Stimulated activated CD8-positive, alpha-beta memory T cell treated with anti-CD3 and anti-CD28 coated beads, Interleukin-12 subunit alpha, Interleukin-12 subunit beta, amount 100 ng/mL, for 1 hour (primary cell): ENCODE measurements around the gene RPL28.

ENCODE experiments used
- DNase-seq: peaks from one replicate; pipeline ENCODE4 v3.0.0-alpha.2; 2020; ENCODE audit warnings: low read depth

The RPL28 gene

GRCh38 chr19:55385724-55386492 lies at the start of gene RPL28:
TSS of gene RPL28 (plus strand) at chr19:55385932. CDS start at chr19:55386358, 426 bp downstream.
- DNase-seq, result peak; percentile 98

- no peak for DNase-seq
Measured at GRCh38 chr19:55336101-55336500, 49.6 kb upstream of the RPL28 start.

DNA sequence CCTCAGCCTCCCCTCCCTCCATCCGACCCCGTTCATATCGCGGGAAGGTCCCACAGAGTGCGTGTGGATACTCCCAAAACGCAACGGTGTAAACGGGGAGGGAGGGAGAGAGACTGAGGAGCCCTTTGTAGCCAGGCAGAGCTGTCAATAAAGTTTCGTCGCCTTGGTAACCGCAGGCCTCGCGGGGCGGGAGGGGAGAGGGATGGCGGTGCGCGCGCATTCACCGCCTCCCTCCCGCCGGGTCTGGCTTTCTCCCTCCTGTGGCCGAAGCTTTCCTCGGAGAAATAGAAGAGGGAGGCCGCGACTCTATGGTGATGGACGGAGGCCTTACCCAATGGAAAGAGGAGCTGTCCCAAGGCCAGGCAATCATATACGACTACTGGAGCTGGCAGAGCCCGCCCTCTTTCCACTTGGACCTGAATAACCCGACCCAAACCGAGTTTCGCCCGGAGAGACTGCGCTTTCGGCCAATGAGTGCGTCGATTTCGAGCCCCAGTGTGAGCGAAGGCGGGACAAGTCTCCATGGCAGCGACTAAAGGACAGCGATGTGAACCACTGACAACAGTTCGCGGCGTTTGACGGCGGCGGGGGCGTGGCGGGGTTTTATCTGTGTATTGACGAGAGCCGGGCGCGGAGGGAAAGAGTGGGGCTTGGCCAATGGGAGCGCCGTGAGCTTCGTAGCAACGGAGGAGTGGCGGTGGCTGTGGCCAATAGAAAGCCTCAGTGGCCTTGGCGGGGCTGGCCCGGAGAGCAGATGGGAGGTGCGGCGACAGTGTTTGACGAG lies 46.4 kb upstream of the RPL28 start, which contains the start of gene KMT5C:
Gene KMT5C (plus strand): TSS at position 772 of the 784 bp plus-strand sequence. CDS start 2,061 bp downstream, outside the sequence.
- peak; percentile 100 for DNase-seq

- DNase-seq, result no peak
Measured at GRCh38 chr19:55339889-55340783, 45.6 kb upstream of the RPL28 start.

DNA sequence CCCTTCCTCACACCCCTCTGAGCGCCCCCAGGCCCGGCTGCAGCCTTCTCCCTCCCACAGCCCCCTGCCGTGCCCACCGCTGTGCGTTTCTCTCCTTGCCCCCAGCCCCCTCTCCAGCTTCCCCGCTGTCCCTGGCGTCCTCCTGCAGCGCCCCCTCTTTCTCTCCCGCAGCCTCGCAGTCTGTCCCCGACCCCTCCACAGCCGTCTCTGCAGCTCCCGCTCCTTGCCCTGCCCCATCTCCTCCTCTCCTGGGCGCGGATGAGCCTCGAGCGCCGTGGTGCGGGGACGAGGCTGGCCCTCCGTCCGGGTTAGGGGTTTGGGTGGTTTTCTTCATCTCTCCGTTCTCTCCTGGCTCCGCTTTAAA lies 45.0 kb upstream of the RPL28 start:
- no peak for DNase-seq

DNA sequence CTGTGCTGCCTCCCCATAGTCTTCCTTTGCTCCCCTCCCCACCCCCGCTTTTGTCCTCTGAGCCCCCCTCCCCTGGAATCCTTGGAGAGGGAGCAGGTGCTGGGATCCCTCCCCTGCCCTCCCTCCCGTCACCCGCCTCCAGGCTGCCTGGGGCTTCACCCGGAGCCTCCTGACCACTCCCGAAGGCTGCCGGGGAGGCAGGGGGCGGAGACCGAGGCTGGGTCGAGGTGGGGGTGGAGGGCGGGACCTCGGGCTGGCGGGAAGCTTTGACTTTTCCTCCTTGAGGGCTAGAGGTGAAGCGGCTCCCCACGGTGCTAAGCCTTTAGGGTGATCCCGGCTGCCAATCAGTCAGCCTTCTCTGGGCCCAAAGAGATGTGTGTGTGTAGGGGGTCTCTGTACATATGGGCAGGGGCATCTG lies 44.6 kb upstream of the RPL28 start:
- DNase-seq, result peak; percentile 8

- no peak for DNase-seq
Measured at GRCh38 chr19:55341595-55342531, 43.9 kb upstream of the RPL28 start.

DNA sequence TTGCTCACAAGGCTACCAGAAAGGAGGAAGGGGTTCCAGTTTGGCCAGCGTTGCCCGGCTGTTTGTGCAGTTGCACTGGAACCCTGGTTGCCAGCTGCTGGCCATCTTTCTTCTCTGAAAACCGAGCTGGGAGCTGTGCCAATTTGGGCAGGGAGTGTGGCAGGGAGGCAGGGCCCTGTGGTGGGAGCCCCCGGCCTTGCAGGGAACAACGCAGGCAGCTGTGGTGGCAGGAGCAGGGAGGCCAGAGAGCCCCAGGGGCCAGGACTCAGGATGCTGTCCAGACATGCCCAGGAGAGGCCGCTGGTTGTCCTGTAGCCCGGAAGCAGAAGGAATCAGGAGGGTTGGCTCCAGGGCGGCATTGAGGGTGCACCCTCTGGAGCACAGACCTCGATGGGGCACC lies 41.3 kb upstream of the RPL28 start:
- no peak for DNase-seq

GRCh38 chr19:55345101-55345817 lies 40.5 kb upstream of the RPL28 start:
- no peak for DNase-seq

- DNase-seq, result no peak
Measured at GRCh38 chr19:55345818-55346724, 39.7 kb upstream of the RPL28 start.

DNA sequence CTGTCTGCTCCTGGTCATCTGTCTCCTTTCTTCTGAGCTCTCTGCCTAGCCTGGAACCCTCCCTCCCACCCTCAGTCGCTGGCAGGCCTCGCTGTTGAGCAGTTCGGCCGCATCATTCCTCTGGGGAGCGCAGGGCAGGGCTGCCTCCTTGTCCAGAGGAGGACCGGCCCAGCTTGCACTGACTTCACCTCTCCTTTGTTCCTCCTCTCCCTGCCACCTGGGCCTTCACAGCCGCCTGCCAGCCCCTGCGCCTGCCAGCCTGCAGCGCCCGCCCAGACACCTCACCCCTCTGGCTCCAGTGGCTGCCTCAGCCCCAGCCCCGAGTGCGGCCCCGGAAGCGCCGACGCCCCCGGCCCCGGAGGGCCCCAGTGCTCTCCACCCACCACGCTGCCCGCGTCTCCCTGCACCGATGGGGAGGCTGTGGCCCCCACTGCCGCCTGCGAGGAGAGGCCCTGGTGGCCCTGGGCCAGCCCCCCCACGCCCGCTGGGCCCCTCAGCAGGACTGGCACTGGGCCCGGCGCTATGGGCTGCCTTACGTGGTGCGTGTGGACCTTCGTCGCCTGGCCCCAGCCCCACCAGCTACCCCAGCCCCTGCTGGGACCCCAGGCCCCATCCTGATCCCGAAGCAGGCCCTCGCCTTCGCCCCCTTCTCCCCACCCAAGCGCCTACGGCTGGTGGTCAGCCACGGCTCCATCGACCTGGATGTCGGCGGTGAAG lies 38.8 kb upstream of the RPL28 start:
- no peak for DNase-seq

DNA sequence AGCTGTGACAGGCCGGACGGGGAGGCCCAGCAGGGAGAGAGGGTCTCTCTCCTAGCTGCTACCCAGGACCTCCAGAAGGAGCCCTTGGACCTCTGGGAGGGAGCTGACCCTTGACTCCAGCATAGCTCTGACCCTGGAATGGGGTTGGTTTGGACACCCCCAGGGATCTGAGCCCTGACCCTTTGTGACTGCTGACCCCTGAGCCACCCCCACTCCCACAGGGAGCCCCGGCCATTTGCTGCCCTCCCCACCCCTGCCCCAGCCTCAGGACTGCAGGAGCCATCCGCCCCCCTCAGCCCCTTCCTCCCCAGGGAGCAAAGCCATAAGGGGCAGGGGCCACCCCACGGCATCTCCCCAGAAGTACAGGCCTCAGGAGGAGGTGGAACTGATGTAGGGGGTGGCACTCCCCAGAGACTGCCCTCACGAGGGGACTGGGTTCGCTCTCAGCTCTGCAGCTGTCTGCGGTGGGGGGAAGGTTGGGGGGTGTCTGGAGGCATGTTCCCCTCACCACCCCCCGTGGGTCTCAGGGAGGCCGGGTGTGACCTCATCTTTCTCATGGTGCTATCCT lies 38.2 kb upstream of the RPL28 start:
- DNase-seq, result no peak

- DNase-seq, result no peak
Measured at GRCh38 chr19:55348317-55349034, 37.3 kb upstream of the RPL28 start.

- no peak for DNase-seq
Measured at GRCh38 chr19:55350620-55351315, 35.0 kb upstream of the RPL28 start.

DNA sequence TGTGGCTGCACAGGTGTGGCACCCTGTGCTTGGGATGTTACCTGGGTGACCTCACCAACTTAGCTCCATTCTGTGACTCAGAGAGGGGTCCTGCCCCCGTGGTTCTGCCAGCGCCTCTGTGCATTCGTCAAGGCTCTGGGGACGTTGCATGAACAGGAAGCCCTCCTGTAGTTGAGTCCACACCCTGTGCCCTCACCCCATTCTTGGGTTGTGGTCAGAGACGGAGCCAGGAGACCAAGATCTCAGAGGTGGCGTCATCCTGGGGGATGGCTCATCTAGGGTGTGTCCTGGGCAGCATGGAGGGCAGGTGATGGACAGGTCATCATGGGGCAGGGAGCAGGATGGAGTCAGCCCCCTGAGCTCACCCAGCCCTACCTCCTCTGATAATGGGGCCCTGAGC lies 33.7 kb upstream of the RPL28 start:
- DNase-seq, result no peak

DNA sequence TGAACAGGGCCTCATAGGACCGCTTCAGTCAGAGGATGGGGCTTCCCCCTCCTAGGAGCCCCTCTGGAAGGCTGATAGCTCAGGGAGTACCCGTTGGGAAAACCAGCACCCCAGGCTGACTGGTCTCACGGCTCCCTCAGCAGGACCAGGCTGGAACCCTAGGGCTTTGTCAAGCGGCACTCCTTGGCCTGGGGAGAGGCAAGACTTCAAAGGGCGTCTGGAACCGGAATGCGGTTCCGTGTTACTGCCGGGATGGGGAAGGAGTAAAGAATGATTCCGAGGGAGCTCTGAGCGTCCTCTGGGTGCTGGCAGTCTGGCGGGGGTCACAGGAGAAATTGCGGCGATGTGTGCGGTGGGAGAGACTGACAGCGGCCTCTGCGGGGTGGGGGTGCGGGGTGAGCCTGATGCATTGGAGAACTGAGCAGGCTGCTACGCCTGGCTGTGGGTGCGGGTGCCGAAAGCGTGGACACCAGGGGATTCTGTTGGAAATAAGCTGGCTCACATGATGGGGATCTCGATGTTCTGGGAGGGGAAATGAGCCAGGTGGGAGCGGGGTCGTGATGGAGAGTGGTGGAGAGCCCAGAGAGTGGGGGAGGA lies 33.1 kb upstream of the RPL28 start:
- DNase-seq, result no peak

DNA sequence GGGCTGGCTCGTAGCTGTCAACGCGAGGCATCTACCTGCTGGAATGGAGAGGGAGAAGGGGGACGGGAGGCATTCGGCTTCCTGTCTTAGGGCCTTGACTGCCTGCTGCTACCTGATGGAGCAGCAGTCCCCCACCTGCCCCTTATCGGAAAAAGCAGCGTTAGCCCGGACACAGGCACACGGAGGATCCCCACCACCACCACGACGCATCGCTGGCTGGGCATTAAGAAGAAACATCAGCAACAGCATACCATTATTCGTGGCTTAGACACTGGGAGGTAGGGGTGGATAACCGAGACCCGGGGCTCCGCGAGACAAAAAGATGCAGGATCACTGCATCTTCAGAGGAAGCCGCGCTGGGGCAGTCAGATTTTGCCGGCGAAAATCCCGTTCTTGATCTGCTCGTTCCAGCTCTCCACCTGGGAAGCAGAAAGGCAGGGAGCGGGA lies 32.4 kb upstream of the RPL28 start:
- no peak for DNase-seq
